Esophagus muscularis mucosa (tissue), 2 donors: Measurements from ENCODE around the gene COX17.

Source experiments
- POLR2A ChIP-seq: fragments of 450-650 bp; IDR thresholded peaks from one replicate; pipeline ENCODE4 v1.6.1; 2017; ENCODE audit warnings: antibody characterized with exemption, moderate library complexity, mild to moderate bottlenecking, low read depth
- POLR2AphosphoS5 ChIP-seq, 2 donors: sonication (generic); formaldehyde crosslinking; IDR thresholded peaks; one replicate each; pipeline ENCODE4 v1.6.1; 2017; ENCODE audit warnings: antibody characterized with exemption in 2 of 2

GRCh38 chr3:119628390-119628789 is 48.8 kb downstream of the COX17 start:
- no peak for TF ChIP-seq POLR2A
- no peak for TF ChIP-seq POLR2AphosphoS5 (IDR thresholded peaks at IDR 0.05)
